Sigmoid colon (tissue), 7 donors: ENCODE results near the gene GARNL3. TPM values are rescaled to one million over a fixed set of nuclear protein-coding genes. Genes with fewer than 3 reads are reported as not detected.

Experiments
- DNase-seq: peaks from one replicate; pipeline ENCODE4 v3.0.0-alpha.2; 2019
- H3K27ac ChIP-seq, 4 donors: fragments of 200-600 bp; sonication (generic); one replicate each; pipeline ENCODE4 v1.5.1; 2016 to 2019; ENCODE audit warnings: mild to moderate bottlenecking in 1 of 4
- H3K27me3 ChIP-seq, 3 donors: fragments of 200-600 bp; sonication (generic); one replicate each; pipeline ENCODE4 v1.5.1; 2019; ENCODE audit warnings: mild to moderate bottlenecking in 1 of 3
- H3K36me3 ChIP-seq, 4 donors: fragments of 200-600 bp; sonication (generic); one replicate each; pipeline ENCODE4 v1.5.1; 2016 to 2019
- H3K4me1 ChIP-seq, 4 donors: fragments of 200-600 bp; sonication (generic); one replicate each; pipeline ENCODE4 v1.5.1; 2017 to 2019
- H3K4me3 ChIP-seq, 4 donors: fragments of 200-600 bp; sonication (generic); one replicate each; pipeline ENCODE4 v1.5.1; 2017 to 2019; ENCODE audit warnings: mild to moderate bottlenecking in 2 of 4, moderate library complexity in 1 of 4
- H3K9me3 ChIP-seq, 4 donors: fragments of 200-600 bp in 3 of 4; sonication (generic) in 3 of 4; one replicate each; pipeline versions ENCODE4 v1.5.1 to v1.6.1; 2013 to 2019
- CTCF ChIP-seq, 4 experiments: fragments of 450-650 bp in 3 of 4; fragments of 200-600 bp in 1 of 4; IDR thresholded peaks; one replicate each; pipeline ENCODE4 v1.5.1; 2016 to 2019; ENCODE audit warnings: antibody characterized with exemption in 4 of 4, mild to moderate bottlenecking in 3 of 4, moderate library complexity in 2 of 4
- EP300 ChIP-seq, 4 donors: sonication (generic); formaldehyde crosslinking; IDR thresholded peaks; one replicate each; pipeline ENCODE4 v1.6.1; 2017; ENCODE audit warnings: antibody characterized with exemption in 4 of 4
- POLR2A ChIP-seq, 2 donors: fragments of 450-650 bp; IDR thresholded peaks; one replicate each; pipeline ENCODE4 v1.6.1; 2016; ENCODE audit warnings: antibody characterized with exemption in 2 of 2, mild to moderate bottlenecking in 2 of 2, moderate library complexity in 2 of 2
- POLR2AphosphoS5 ChIP-seq, 4 donors: sonication (generic); formaldehyde crosslinking; IDR thresholded peaks; one replicate each; pipeline ENCODE4 v1.6.1; 2017; ENCODE audit warnings: antibody characterized with exemption in 4 of 4
- WGBS, 2 donors: extraction: QIAGEN DNeasy Blood & Tissue Kit; methylation state at CpG; one replicate each; pipeline ENCODE4 v1.1.7; 2013; 5-methylcytosine and 5-hydroxymethylcytosine counted together
- intact Hi-C: fragments of 100-400 bp; cut with DNase I; formaldehyde crosslinking; loops from one replicate; pipeline ENCODE4 v1.15.1; 2023
- polyA plus RNA-seq, 3 donors: library from polyadenylated mRNA; stranded (reverse); fragments of 200-250 nt; gene quantifications; one replicate each; pipeline ENCODE4 v1.2.3, GENCODE V29; 2013
- total RNA-seq, 4 donors: library from RNA; depleted of rRNA; stranded (reverse); fragments of >200 nt; gene quantifications; one replicate each; pipeline ENCODE4 v1.1.0, GENCODE V29; 2016
- donor health status: healthy with polysubstance abuse.
- donor health status: Bipolar disorder and iron deficiency.
- donor health status: healthy.

The GARNL3 gene
- total and polyA plus RNA-seq, 7 donors = 0.92 to 28.0 (median 10.2) TPM

DNA sequence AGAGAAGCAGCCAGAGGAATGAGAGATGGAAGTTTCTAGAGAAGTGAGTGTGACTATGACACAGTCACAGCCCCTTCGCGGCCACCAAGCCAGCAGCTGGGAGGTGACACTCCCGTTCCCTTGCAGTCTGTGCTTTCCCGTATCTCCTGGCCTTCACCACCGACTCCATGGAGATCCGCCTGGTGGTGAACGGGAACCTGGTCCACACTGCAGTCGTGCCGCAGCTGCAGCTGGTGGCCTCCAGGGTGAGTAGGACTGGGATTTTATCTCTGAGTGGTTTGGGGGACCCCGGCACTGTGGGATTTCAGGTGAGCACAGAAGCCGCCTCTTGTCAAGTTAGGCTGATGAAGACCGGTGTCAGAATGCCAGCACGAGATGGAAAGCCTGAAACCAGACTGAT lies 120.3 kb downstream of the GARNL3 start:
- peaks cover 0 to 15% (median 13%) of the 10 kb centered on the region in 4 donors for H3K4me1 ChIP-seq
- H3K27ac ChIP-seq = no peak overlapping the region
- TF ChIP-seq POLR2A (IDR thresholded peaks at IDR 0.05) = no peak
- TF ChIP-seq POLR2AphosphoS5 (IDR thresholded peaks at IDR 0.05) = no peak
- TF ChIP-seq EP300 (IDR thresholded peaks at IDR 0.05) = no peak
- no peak for TF ChIP-seq CTCF (IDR thresholded peaks at IDR 0.05)
- no peaks in the 10 kb centered on the region for H3K9me3 ChIP-seq
- 93 to 95% methylated on average over 13 of the region's 13 CpGs for WGBS, 2 donors
- H3K36me3 ChIP-seq = no peaks in the 10 kb centered on the region
- H3K27me3 ChIP-seq = no peaks in the 10 kb centered on the region
- no peak overlapping the region for H3K4me3 ChIP-seq
- peak; percentile 54 for DNase-seq
- intact Hi-C loops = no loop called here

- Histone ChIP-seq H3K36me3 (no peaks in the 10 kb centered on the region), H3K27ac (no peak overlapping the region), H3K4me3 (no peak overlapping the region), H3K9me3 (no peaks in the 10 kb centered on the region), H3K27me3 (no peaks in the 10 kb centered on the region), H3K4me1 (peaks cover 0 to 15% (median 13%) of the 10 kb centered on the region in 4 donors)
- DNase-seq = peak; percentile 8
- WGBS, 2 donors = 68 to 82% methylated on average over 4 of the region's 4 CpGs
- TF ChIP-seq POLR2A (IDR thresholded peaks at IDR 0.05) (no peak), POLR2AphosphoS5 (IDR thresholded peaks at IDR 0.05) (no peak), EP300 (IDR thresholded peaks at IDR 0.05) (no peak), CTCF (IDR thresholded peaks at IDR 0.05) (no peak)
- intact Hi-C loops = no loop called here
Measured at GRCh38 chr9:127386249-127386648, 121.7 kb downstream of the GARNL3 start.

- H3K4me1 ChIP-seq = peaks cover 0 to 15% (median 13%) of the 10 kb centered on the region in 4 donors
- TF ChIP-seq POLR2AphosphoS5 (IDR thresholded peaks at IDR 0.05) (no peak), EP300 (IDR thresholded peaks at IDR 0.05) (no peak), CTCF (IDR thresholded peaks at IDR 0.05) (no peak), POLR2A (IDR thresholded peaks at IDR 0.05) (no peak)
- 93 to 94% methylated on average over 10 of the region's 10 CpGs for WGBS, 2 donors
- H3K27ac ChIP-seq = no peak overlapping the region
- intact Hi-C loops = no loop called here
- H3K36me3 ChIP-seq = no peaks in the 10 kb centered on the region
- DNase-seq = peak; percentile 43
- H3K27me3 ChIP-seq = no peaks in the 10 kb centered on the region
- no peaks in the 10 kb centered on the region for H3K9me3 ChIP-seq
- H3K4me3 ChIP-seq = no peak overlapping the region
Measured at GRCh38 chr9:127386981-127387380, 122.4 kb downstream of the GARNL3 start.

- TF ChIP-seq POLR2AphosphoS5 (IDR thresholded peaks at IDR 0.05) = peak in 3 of 4 donors; percentile 39 to 56 (median 53)
- no peak for TF ChIP-seq EP300 (IDR thresholded peaks at IDR 0.05)
- peaks cover 0 to 17% (median 14%) of the 10 kb centered on the region in 4 donors for H3K4me1 ChIP-seq
- 20 to 27% methylated on average over 10 of the region's 10 CpGs for WGBS, 2 donors
- peak; percentile 70 for DNase-seq
- no peak overlapping the region for H3K4me3 ChIP-seq
- no peaks in the 10 kb centered on the region for H3K9me3 ChIP-seq
- no peaks in the 10 kb centered on the region for H3K36me3 ChIP-seq
- peak overlapping the region; percentile 39 to 63 (median 58) for H3K27ac ChIP-seq
- intact Hi-C loops = no loop called here
- no peaks in the 10 kb centered on the region for H3K27me3 ChIP-seq
Measured at GRCh38 chr9:127388037-127388855, 123.7 kb downstream of the GARNL3 start.

- TF ChIP-seq POLR2AphosphoS5 (IDR thresholded peaks at IDR 0.05) = no peak
- no peak for TF ChIP-seq CTCF (IDR thresholded peaks at IDR 0.05)
- Histone ChIP-seq H3K36me3 (no peaks in the 10 kb centered on the region), H3K4me3 (no peak overlapping the region), H3K27ac (peak overlapping the region; percentile 39 to 63 (median 58)), H3K4me1 (peaks cover 0 to 17% (median 14%) of the 10 kb centered on the region in 4 donors), H3K27me3 (no peaks in the 10 kb centered on the region), H3K9me3 (no peaks in the 10 kb centered on the region)
- peak; percentile 47 for DNase-seq
- intact Hi-C loops = no loop called here
- WGBS, 2 donors = 11 to 57% methylated on average over 6 of the region's 6 CpGs
Measured at GRCh38 chr9:127388856-127389238, 124.3 kb downstream of the GARNL3 start.
